IMR-90 (cell line): ENCODE results near the gene MAPKAPK5. TPM values are rescaled to one million over a fixed set of nuclear protein-coding genes. Genes with fewer than 3 reads are reported as not detected.

ENCODE experiments used
- ATAC-seq: fragments of 200-7000 bp; cut with Tn5 transposase; 2 replicates; pipeline ENCODE4 v1.9.1; 2020; ENCODE audit warnings: low read depth, mild to moderate bottlenecking, moderate library complexity
- BruUV-seq: library from RNA; stranded (reverse); fragments of 400-500 nt; replicated peaks from 2 replicates; lab custom pipeline; 2021; lab: Mats Ljungman, UMichigan
- CTCF ChIA-PET: fragments of 300-600 bp; formaldehyde crosslinking; extraction: SDS; loops from one replicate; lab custom pipeline; 2021; ENCODE audit warnings: antibody characterized with exemption; lab: Yijun Ruan, JAX
- POLR2A ChIA-PET: fragments of 300-600 bp; sonication (Branson Sonifier 250); formaldehyde crosslinking; loops from one replicate; lab custom pipeline; 2022; ENCODE audit warnings: antibody characterized with exemption; ENCODE audit not compliant: unreplicated experiment; lab: Charles Lee
- DNase-seq: peaks from one replicate; pipeline ENCODE4 v3.0.0; 2013
- H2AFZ ChIP-seq: replicated peaks from 2 replicates; pipeline ENCODE3; 2013; ENCODE audit warnings: low read length, mild to moderate bottlenecking; ENCODE audit not compliant: poor library complexity
- H2AK5ac ChIP-seq: 2 replicates; pipeline ENCODE4 v1.6.1; 2013; ENCODE audit warnings: low read depth, low read length, inconsistent platforms
- H2AK9ac ChIP-seq: replicated peaks from 2 replicates; pipeline ENCODE3; 2013; ENCODE audit warnings: mild to moderate bottlenecking, low read depth, low read length, moderate library complexity; ENCODE audit not compliant: poor library complexity
- H2BK120ac ChIP-seq: 2 replicates; pipeline ENCODE4 v1.6.1; 2013; ENCODE audit warnings: low read depth, low read length, inconsistent platforms
- H2BK15ac ChIP-seq: 3 replicates; pipeline ENCODE4 v1.6.1; 2013; ENCODE audit warnings: low read depth, low read length, inconsistent platforms
- H2BK20ac ChIP-seq: 2 replicates; pipeline ENCODE4 v1.6.1; 2013; ENCODE audit warnings: low read depth, mild to moderate bottlenecking, inconsistent platforms, low read length, moderate library complexity
- H2BK5ac ChIP-seq: 2 replicates; pipeline ENCODE4 v1.6.1; 2013; ENCODE audit warnings: mild to moderate bottlenecking, low read depth, low read length, inconsistent platforms; ENCODE audit not compliant: poor library complexity, severe bottlenecking
- H3K14ac ChIP-seq: replicated peaks from 2 replicates; pipeline ENCODE4 v1.6.1; 2013; ENCODE audit warnings: low read depth, low read length, inconsistent platforms
- H3K18ac ChIP-seq: 2 replicates; pipeline ENCODE4 v1.6.1; 2013; ENCODE audit warnings: low read depth, low read length, control low read depth
- H3K23ac ChIP-seq: 2 replicates; pipeline ENCODE4 v1.6.1; 2013; ENCODE audit warnings: low read depth, low read length, inconsistent platforms
- H3K27ac ChIP-seq: 2 replicates; pipeline ENCODE4 v1.5.1; 2013; ENCODE audit warnings: mild to moderate bottlenecking, control low read depth, low read length; ENCODE audit not compliant: insufficient read depth
- H3K27me3 ChIP-seq: 2 replicates; pipeline ENCODE4 v1.6.1; 2013; ENCODE audit warnings: low read length; ENCODE audit not compliant: control insufficient read depth, insufficient read depth
- H3K36me3 ChIP-seq: 2 replicates; pipeline ENCODE4 v1.6.1; 2013; ENCODE audit warnings: low read length, mixed read lengths; ENCODE audit not compliant: control insufficient read depth, insufficient read depth
- H3K4ac ChIP-seq: 2 replicates; pipeline ENCODE4 v1.6.1; 2013; ENCODE audit warnings: low read depth, low read length, inconsistent platforms
- H3K4me1 ChIP-seq: 2 replicates; pipeline ENCODE4 v1.6.1; 2013; ENCODE audit warnings: low read length, mixed read lengths; ENCODE audit not compliant: control insufficient read depth, insufficient read depth
- H3K4me2 ChIP-seq: 2 replicates; pipeline ENCODE4 v1.6.1; 2013; ENCODE audit warnings: low read depth, mild to moderate bottlenecking, control low read depth, low read length, moderate library complexity
- H3K4me3 ChIP-seq: 2 replicates; pipeline ENCODE4 v1.5.1; 2013; ENCODE audit warnings: low read depth, mild to moderate bottlenecking, control low read depth, low read length, moderate library complexity; ENCODE audit not compliant: insufficient read depth
- H3K56ac ChIP-seq: 2 replicates; pipeline ENCODE4 v1.6.1; 2013; ENCODE audit warnings: low read length, inconsistent platforms; ENCODE audit not compliant: insufficient read depth; ENCODE audit errors: extremely low read depth
- H3K79me1 ChIP-seq, 2 experiments: 2 replicates each; pipeline ENCODE4 v1.6.1; 2013; ENCODE audit warnings: low read length in 2 of 2, inconsistent platforms in 1 of 2, low read depth in 1 of 2
- H3K9ac ChIP-seq: 2 replicates; pipeline ENCODE4 v1.6.1; 2013; ENCODE audit warnings: low read depth, low read length, control low read depth
- H3K9me1 ChIP-seq: 2 replicates; pipeline ENCODE4 v1.6.1; 2013; ENCODE audit warnings: low read length, inconsistent platforms; ENCODE audit not compliant: insufficient read depth
- H3K9me3 ChIP-seq: 2 replicates; pipeline ENCODE4 v1.6.1; 2013; ENCODE audit warnings: low read length; ENCODE audit not compliant: control insufficient read depth, insufficient read depth
- H4K20me1 ChIP-seq: 2 replicates; pipeline ENCODE4 v1.6.1; 2013; ENCODE audit warnings: low read length, inconsistent platforms; ENCODE audit not compliant: insufficient read depth
- H4K5ac ChIP-seq: 2 replicates; pipeline ENCODE4 v1.6.1; 2013; ENCODE audit warnings: mild to moderate bottlenecking, low read depth, low read length, control low read depth
- H4K8ac ChIP-seq, 2 experiments: 2 replicates each; pipeline ENCODE4 v1.6.1; 2013; ENCODE audit warnings: low read depth in 2 of 2, low read length in 2 of 2, control low read depth in 1 of 2, inconsistent platforms in 1 of 2
- H4K91ac ChIP-seq: 2 replicates; pipeline ENCODE4 v1.6.1; 2013; ENCODE audit warnings: low read depth, low read length, inconsistent platforms; ENCODE audit not compliant: insufficient read depth
- BHLHE40 ChIP-seq: fragments of 150-350 bp; IDR thresholded peaks from 2 replicates; pipeline ENCODE4 v1.6.1; 2016; ENCODE audit warnings: mild to moderate bottlenecking, low read depth, low read length
- CEBPB ChIP-seq: IDR thresholded peaks from 2 replicates; pipeline ENCODE4 v1.6.1; 2012; ENCODE audit warnings: low read depth, low read length, improper control_type of control experiment
- CHD1 ChIP-seq: IDR thresholded peaks from 2 replicates; pipeline ENCODE4 v1.6.1; 2012; ENCODE audit warnings: low read depth, low read length, improper control_type of control experiment
- FOS ChIP-seq: fragments of 150-350 bp; IDR thresholded peaks from 2 replicates; pipeline ENCODE4 v1.6.1; 2016; ENCODE audit warnings: low read depth, low read length
- MAFK ChIP-seq: IDR thresholded peaks from 2 replicates; pipeline ENCODE4 v1.6.1; 2012; ENCODE audit warnings: low read depth, low read length, improper control_type of control experiment
- MAZ ChIP-seq: IDR thresholded peaks from 2 replicates; pipeline ENCODE4 v1.6.1; 2012; ENCODE audit warnings: low read depth, mild to moderate bottlenecking, low read length, improper control_type of control experiment, moderate library complexity, borderline replicate concordance
- MXI1 ChIP-seq: IDR thresholded peaks from 2 replicates; pipeline ENCODE4 v1.6.1; 2012; ENCODE audit warnings: low read depth, mild to moderate bottlenecking, low read length, moderate library complexity, borderline replicate concordance
- NFE2L2 ChIP-seq: fragments of 150-350 bp; IDR thresholded peaks from 2 replicates; pipeline ENCODE4 v1.6.1; 2016; ENCODE audit warnings: low read depth, mild to moderate bottlenecking, low read length
- POLR2A ChIP-seq: IDR thresholded peaks from 2 replicates; pipeline ENCODE4 v1.6.1; 2012; ENCODE audit warnings: mild to moderate bottlenecking, low read depth, low read length
- RAD21 ChIP-seq: IDR thresholded peaks from 2 replicates; pipeline ENCODE4 v1.6.1; 2012; ENCODE audit warnings: low read length, improper control_type of control experiment
- RCOR1 ChIP-seq: IDR thresholded peaks from 2 replicates; pipeline ENCODE4 v1.6.1; 2012; ENCODE audit warnings: mild to moderate bottlenecking, low read length, improper control_type of control experiment; ENCODE audit not compliant: insufficient replicate concordance
- RFX5 ChIP-seq: IDR thresholded peaks from 2 replicates; pipeline ENCODE4 v1.8.0; 2012; ENCODE audit warnings: low read depth, mild to moderate bottlenecking, low read length, moderate library complexity
- SMC3 ChIP-seq: fragments of 150-350 bp; IDR thresholded peaks from 2 replicates; pipeline ENCODE4 v1.6.1; 2016; ENCODE audit warnings: low read depth, mild to moderate bottlenecking, antibody characterized with exemption, low read length, moderate library complexity
- whole genome bisulfite sequencing, 2 experiments: methylation state at CpG; one replicate each; pipeline versions ENCODE4 v1.1.5 to v1.1.7; 2013; ENCODE audit warnings: missing lambda C conversion rate in 2 of 2; ENCODE audit not compliant: insufficient read length in 1 of 2; ENCODE audit errors: extremely low coverage in 2 of 2; 5-methylcytosine and 5-hydroxymethylcytosine counted together
- dilution Hi-C: fragments of 300-500 bp; cut with HindIII; formaldehyde crosslinking; loops from one replicate; pipeline ENCODE4 v1.14.3; 2018; ENCODE audit warnings: low sequenced_read_pairs; ENCODE audit not compliant: unreplicated experiment
- in situ Hi-C: fragments of 300-500 bp; cut with MboI; formaldehyde crosslinking; loops from 3 replicates; pipeline ENCODE4 v1.14.3; 2019; ENCODE audit warnings: low sequenced_read_pairs, inconsistent platforms, mixed read lengths
- intact Hi-C: fragments of 100-400 bp; cut with micrococcal nuclease; formaldehyde crosslinking; loops from 2 replicates; pipeline ENCODE4 v1.10.0; 2022
- polyA plus RNA-seq, 3 experiments: library from polyadenylated mRNA; depleted of rRNA; stranded (reverse); fragments of >200 nt; gene quantifications; 2 replicates each; pipeline ENCODE4 v1.2.3, GENCODE V29; 2012; ENCODE audit warnings: low replicate concordance in 1 of 3
- total RNA-seq: library from RNA; depleted of rRNA; stranded (reverse); fragments of >200 nt; gene quantifications from 2 replicates; pipeline ENCODE4 v1.2.3, GENCODE V29; 2012
- TF ChIP-seq, protein P1 (sequence below): conservative IDR thresholded peaks from 2 replicates; pipeline ENCODE4 v1.5.1; 2012; ENCODE audit warnings: mild to moderate bottlenecking, low read depth, low read length, improper control_type of control experiment
- TF ChIP-seq, protein P2 (sequence below): fragments of 150-350 bp; IDR thresholded peaks from 2 replicates; pipeline ENCODE4 v1.6.1; 2017; ENCODE audit warnings: mild to moderate bottlenecking, antibody characterized with exemption, low read length, low read depth
- TF ChIP-seq, protein P3 (sequence below): fragments of 150-350 bp; IDR thresholded peaks from 2 replicates; pipeline ENCODE4 v1.6.1; 2016; ENCODE audit warnings: low read depth, mild to moderate bottlenecking, low read length, moderate library complexity, borderline replicate concordance

The MAPKAPK5 gene
- total and polyA plus RNA-seq, 2 of the 4 experiments (the other 2 are of a cell fraction), result 35.0 to 44.6 TPM

DNA sequence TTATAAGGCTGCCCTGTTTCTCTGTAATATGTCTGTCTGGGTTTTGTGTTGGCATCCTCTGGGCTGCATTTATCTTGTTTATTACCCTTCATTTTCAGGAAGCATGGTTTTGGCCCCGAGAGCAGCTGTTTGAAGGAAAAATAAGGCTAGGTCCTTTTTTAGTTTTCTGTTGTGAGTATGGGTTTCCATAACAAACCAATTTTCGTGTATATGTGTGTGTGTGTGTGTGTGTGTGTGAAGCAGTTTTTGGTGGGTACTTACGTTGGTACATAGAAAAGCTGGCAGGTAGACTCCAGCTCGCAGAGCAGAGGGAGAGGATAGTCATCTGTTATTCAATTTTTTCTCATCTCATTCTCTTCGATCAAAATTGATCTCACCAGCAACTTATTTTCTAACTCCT lies 52.5 kb downstream of the MAPKAPK5 start:
- Histone ChIP-seq H2BK15ac (no peak overlapping the region), H3K18ac (no peak overlapping the region), H3K9ac (no peak overlapping the region), H3K36me3 (peaks cover 34% of the 10 kb centered on the region), H3K9me1 (no peaks in the 10 kb centered on the region), H3K4me2 (no peak overlapping the region), H2BK20ac (no peak overlapping the region), H2AFZ (no peak overlapping the region), H3K14ac (no peak overlapping the region), H3K9me3 (no peaks in the 10 kb centered on the region), H2BK5ac (no peak overlapping the region), H3K56ac (no peak overlapping the region), H4K5ac (no peak overlapping the region), H3K23ac (no peak overlapping the region), H3K27me3 (no peaks in the 10 kb centered on the region), H3K27ac (no peak overlapping the region), H3K4me3 (no peak overlapping the region), H3K4me1 (no peaks in the 10 kb centered on the region), H3K4ac (no peak overlapping the region), H2AK9ac (no peak overlapping the region), H4K8ac (no peak overlapping the region), H4K91ac (no peak overlapping the region), H4K20me1 (no peaks in the 10 kb centered on the region), H2AK5ac (no peak overlapping the region), H3K79me1 (no peaks in the 10 kb centered on the region; a peak in 1 of 4 replicates), H2BK120ac (no peak overlapping the region)
- in situ Hi-C loops (no loop called here), dilution Hi-C loops (no loop called here), intact Hi-C loops (no loop called here)
- no peak for ATAC-seq
- TF ChIP-seq BHLHE40, result no peak
- TF ChIP-seq POLR2A, result no peak
- no peak for TF ChIP-seq CHD1
- TF ChIP-seq, protein P1, sequence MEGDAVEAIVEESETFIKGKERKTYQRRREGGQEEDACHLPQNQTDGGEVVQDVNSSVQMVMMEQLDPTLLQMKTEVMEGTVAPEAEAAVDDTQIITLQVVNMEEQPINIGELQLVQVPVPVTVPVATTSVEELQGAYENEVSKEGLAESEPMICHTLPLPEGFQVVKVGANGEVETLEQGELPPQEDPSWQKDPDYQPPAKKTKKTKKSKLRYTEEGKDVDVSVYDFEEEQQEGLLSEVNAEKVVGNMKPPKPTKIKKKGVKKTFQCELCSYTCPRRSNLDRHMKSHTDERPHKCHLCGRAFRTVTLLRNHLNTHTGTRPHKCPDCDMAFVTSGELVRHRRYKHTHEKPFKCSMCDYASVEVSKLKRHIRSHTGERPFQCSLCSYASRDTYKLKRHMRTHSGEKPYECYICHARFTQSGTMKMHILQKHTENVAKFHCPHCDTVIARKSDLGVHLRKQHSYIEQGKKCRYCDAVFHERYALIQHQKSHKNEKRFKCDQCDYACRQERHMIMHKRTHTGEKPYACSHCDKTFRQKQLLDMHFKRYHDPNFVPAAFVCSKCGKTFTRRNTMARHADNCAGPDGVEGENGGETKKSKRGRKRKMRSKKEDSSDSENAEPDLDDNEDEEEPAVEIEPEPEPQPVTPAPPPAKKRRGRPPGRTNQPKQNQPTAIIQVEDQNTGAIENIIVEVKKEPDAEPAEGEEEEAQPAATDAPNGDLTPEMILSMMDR, result no peak
- no peak for TF ChIP-seq MXI1
- TF ChIP-seq, protein P2, sequence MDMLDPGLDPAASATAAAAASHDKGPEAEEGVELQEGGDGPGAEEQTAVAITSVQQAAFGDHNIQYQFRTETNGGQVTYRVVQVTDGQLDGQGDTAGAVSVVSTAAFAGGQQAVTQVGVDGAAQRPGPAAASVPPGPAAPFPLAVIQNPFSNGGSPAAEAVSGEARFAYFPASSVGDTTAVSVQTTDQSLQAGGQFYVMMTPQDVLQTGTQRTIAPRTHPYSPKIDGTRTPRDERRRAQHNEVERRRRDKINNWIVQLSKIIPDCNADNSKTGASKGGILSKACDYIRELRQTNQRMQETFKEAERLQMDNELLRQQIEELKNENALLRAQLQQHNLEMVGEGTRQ, result no peak
- TF ChIP-seq RCOR1, result no peak
- no peak for TF ChIP-seq RAD21
- TF ChIP-seq CEBPB, result no peak
- TF ChIP-seq MAFK, result no peak
- no peak for TF ChIP-seq FOS
- no peak for TF ChIP-seq RFX5
- no peak for TF ChIP-seq NFE2L2
- TF ChIP-seq, protein P3, sequence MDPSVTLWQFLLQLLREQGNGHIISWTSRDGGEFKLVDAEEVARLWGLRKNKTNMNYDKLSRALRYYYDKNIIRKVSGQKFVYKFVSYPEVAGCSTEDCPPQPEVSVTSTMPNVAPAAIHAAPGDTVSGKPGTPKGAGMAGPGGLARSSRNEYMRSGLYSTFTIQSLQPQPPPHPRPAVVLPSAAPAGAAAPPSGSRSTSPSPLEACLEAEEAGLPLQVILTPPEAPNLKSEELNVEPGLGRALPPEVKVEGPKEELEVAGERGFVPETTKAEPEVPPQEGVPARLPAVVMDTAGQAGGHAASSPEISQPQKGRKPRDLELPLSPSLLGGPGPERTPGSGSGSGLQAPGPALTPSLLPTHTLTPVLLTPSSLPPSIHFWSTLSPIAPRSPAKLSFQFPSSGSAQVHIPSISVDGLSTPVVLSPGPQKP, result no peak
- TF ChIP-seq SMC3, result no peak
- TF ChIP-seq MAZ, result no peak
- ChIA-PET POLR2A (no interaction called here), CTCF (interaction anchor here (0.6 kb wide), 1 partner anchor 31 kb away, joined by 3 read pairs; no protein-coding TSS in a partner anchor)
- no TSS peak for BruUV-seq
- no peak for DNase-seq
- WGBS, 2 experiments, result no CpG with 5 or more reads among the region's 5 CpGs
